ENCODE data around the gene NTNG2. TPM values are rescaled to one million over a fixed set of nuclear protein-coding genes. Genes with fewer than 3 reads are reported as not detected.

Gene NTNG2
- polyA plus RNA-seq, 1 donor = 0.40 TPM

GRCh38 chr9:132169672-132170392 lies 8.0 kb downstream of the NTNG2 start:
- Histone ChIP-seq H3K36me3 (ENCODE audit: control insufficient read depth, insufficient read depth, low read length) (no peaks in the 10 kb centered on the region), H3K4me3 (ENCODE audit: low read length) (no peak overlapping the region), H3K9me3 (ENCODE audit: control insufficient read depth, low read depth, low read length) (no peaks in the 10 kb centered on the region), H3K4me1 (ENCODE audit: control insufficient read depth, insufficient read depth, low read length) (no peaks in the 10 kb centered on the region), H3K27ac (ENCODE audit: low read length) (no peak overlapping the region), H3K27me3 (ENCODE audit: control insufficient read depth, insufficient read depth, low read length) (peaks cover 72% of the 10 kb centered on the region)
- WGBS (ENCODE audit: insufficient coverage, low lambda C conversion rate) = no CpG with 5 or more reads among the region's 26 CpGs
- DNase-seq = no peak

- Histone ChIP-seq H3K36me3 (ENCODE audit: control insufficient read depth, insufficient read depth, low read length) (no peaks in the 10 kb centered on the region), H3K27me3 (ENCODE audit: control insufficient read depth, insufficient read depth, low read length) (peaks cover 54% of the 10 kb centered on the region), H3K9me3 (ENCODE audit: control insufficient read depth, low read depth, low read length) (no peaks in the 10 kb centered on the region), H3K4me3 (ENCODE audit: low read length) (no peak overlapping the region), H3K27ac (ENCODE audit: low read length) (no peak overlapping the region), H3K4me1 (ENCODE audit: control insufficient read depth, insufficient read depth, low read length) (no peaks in the 10 kb centered on the region)
- no peak for DNase-seq
- whole genome bisulfite sequencing (ENCODE audit: insufficient coverage, low lambda C conversion rate) = no CpG with 5 or more reads among the region's 7 CpGs
These were observed 9.8 kb downstream of the NTNG2 start for GRCh38 chr9:132171702-132172101.

- no CpG with 5 or more reads among the region's 5 CpGs for WGBS (ENCODE audit: insufficient coverage, low lambda C conversion rate)
- Histone ChIP-seq H3K4me3 (ENCODE audit: low read length) (no peak overlapping the region), H3K4me1 (ENCODE audit: control insufficient read depth, insufficient read depth, low read length) (no peaks in the 10 kb centered on the region), H3K36me3 (ENCODE audit: control insufficient read depth, insufficient read depth, low read length) (no peaks in the 10 kb centered on the region), H3K27ac (ENCODE audit: low read length) (no peak overlapping the region), H3K27me3 (ENCODE audit: control insufficient read depth, insufficient read depth, low read length) (peaks cover 49% of the 10 kb centered on the region), H3K9me3 (ENCODE audit: control insufficient read depth, low read depth, low read length) (no peaks in the 10 kb centered on the region)
- no peak for DNase-seq
These were observed 10.3 kb downstream of the NTNG2 start for GRCh38 chr9:132172185-132172584.

- Histone ChIP-seq H3K27ac (ENCODE audit: low read length) (no peak overlapping the region), H3K4me3 (ENCODE audit: low read length) (no peak overlapping the region), H3K36me3 (ENCODE audit: control insufficient read depth, insufficient read depth, low read length) (no peaks in the 10 kb centered on the region), H3K4me1 (ENCODE audit: control insufficient read depth, insufficient read depth, low read length) (no peaks in the 10 kb centered on the region), H3K27me3 (ENCODE audit: control insufficient read depth, insufficient read depth, low read length) (peaks cover 25% of the 10 kb centered on the region), H3K9me3 (ENCODE audit: control insufficient read depth, low read depth, low read length) (no peaks in the 10 kb centered on the region)
- no peak for DNase-seq
- no CpG with 5 or more reads among the region's 14 CpGs for WGBS (ENCODE audit: insufficient coverage, low lambda C conversion rate)
These were observed 13.6 kb downstream of the NTNG2 start for GRCh38 chr9:132175431-132175830.

GRCh38 chr9:132176338-132176737 lies 14.5 kb downstream of the NTNG2 start:
- Histone ChIP-seq H3K4me1 (ENCODE audit: control insufficient read depth, insufficient read depth, low read length) (no peaks in the 10 kb centered on the region), H3K27me3 (ENCODE audit: control insufficient read depth, insufficient read depth, low read length) (peaks cover 23% of the 10 kb centered on the region), H3K4me3 (ENCODE audit: low read length) (no peak overlapping the region), H3K36me3 (ENCODE audit: control insufficient read depth, insufficient read depth, low read length) (no peaks in the 10 kb centered on the region), H3K9me3 (ENCODE audit: control insufficient read depth, low read depth, low read length) (no peaks in the 10 kb centered on the region), H3K27ac (ENCODE audit: low read length) (no peak overlapping the region)
- no peak for DNase-seq
- WGBS (ENCODE audit: insufficient coverage, low lambda C conversion rate) = 100% methylated on average over 1 of the region's 5 CpGs

GRCh38 chr9:132181796-132182313 lies 20.0 kb downstream of the NTNG2 start:
- Histone ChIP-seq H3K36me3 (ENCODE audit: control insufficient read depth, insufficient read depth, low read length) (no peaks in the 10 kb centered on the region), H3K27me3 (ENCODE audit: control insufficient read depth, insufficient read depth, low read length) (peaks cover 62% of the 10 kb centered on the region)

GRCh38 chr9:132182314-132183091 lies 20.6 kb downstream of the NTNG2 start:
- H3K4me1 ChIP-seq (ENCODE audit: control insufficient read depth, insufficient read depth, low read length) = no peaks in the 10 kb centered on the region
- no peaks in the 10 kb centered on the region for H3K36me3 ChIP-seq (ENCODE audit: control insufficient read depth, insufficient read depth, low read length)
- H3K4me3 ChIP-seq (ENCODE audit: low read length) = no peak overlapping the region
- no peak for DNase-seq
- H3K27ac ChIP-seq (ENCODE audit: low read length) = no peak overlapping the region
- no CpG with 5 or more reads among the region's 18 CpGs for WGBS (ENCODE audit: insufficient coverage, low lambda C conversion rate)
- peaks cover 67% of the 10 kb centered on the region for H3K27me3 ChIP-seq (ENCODE audit: control insufficient read depth, insufficient read depth, low read length)
- H3K9me3 ChIP-seq (ENCODE audit: control insufficient read depth, low read depth, low read length) = no peaks in the 10 kb centered on the region

More at GRCh38 chr9:132181796-132182313, 20.0 kb downstream of the NTNG2 start:
- Histone ChIP-seq H3K4me3 (ENCODE audit: low read length) (no peak overlapping the region), H3K27ac (ENCODE audit: low read length) (no peak overlapping the region), H3K4me1 (ENCODE audit: control insufficient read depth, insufficient read depth, low read length) (no peaks in the 10 kb centered on the region), H3K9me3 (ENCODE audit: control insufficient read depth, low read depth, low read length) (no peaks in the 10 kb centered on the region)
- peak; percentile 15 to 34 for DNase-seq
- no CpG with 5 or more reads among the region's 19 CpGs for WGBS (ENCODE audit: insufficient coverage, low lambda C conversion rate)

- no peak for DNase-seq
- no CpG with 5 or more reads among the region's 9 CpGs for WGBS (ENCODE audit: insufficient coverage, low lambda C conversion rate)
- Histone ChIP-seq H3K27ac (ENCODE audit: low read length) (no peak overlapping the region), H3K27me3 (ENCODE audit: control insufficient read depth, insufficient read depth, low read length) (peaks cover 72% of the 10 kb centered on the region), H3K9me3 (ENCODE audit: control insufficient read depth, low read depth, low read length) (no peaks in the 10 kb centered on the region), H3K4me1 (ENCODE audit: control insufficient read depth, insufficient read depth, low read length) (no peaks in the 10 kb centered on the region), H3K36me3 (ENCODE audit: control insufficient read depth, insufficient read depth, low read length) (no peaks in the 10 kb centered on the region), H3K4me3 (ENCODE audit: low read length) (no peak overlapping the region)
These were observed 21.3 kb downstream of the NTNG2 start for GRCh38 chr9:132183134-132183533.

- H3K27ac ChIP-seq (ENCODE audit: low read length) = no peak overlapping the region
- no CpG with 5 or more reads among the region's 7 CpGs for WGBS (ENCODE audit: insufficient coverage, low lambda C conversion rate)
- H3K4me1 ChIP-seq (ENCODE audit: control insufficient read depth, insufficient read depth, low read length) = no peaks in the 10 kb centered on the region
- no peak for DNase-seq
- H3K9me3 ChIP-seq (ENCODE audit: control insufficient read depth, low read depth, low read length) = no peaks in the 10 kb centered on the region
- peaks cover 75% of the 10 kb centered on the region for H3K27me3 ChIP-seq (ENCODE audit: control insufficient read depth, insufficient read depth, low read length)
- no peak overlapping the region for H3K4me3 ChIP-seq (ENCODE audit: low read length)
- H3K36me3 ChIP-seq (ENCODE audit: control insufficient read depth, insufficient read depth, low read length) = no peaks in the 10 kb centered on the region
These were observed 21.9 kb downstream of the NTNG2 start for GRCh38 chr9:132183715-132184114.

- 50% methylated on average over 2 of the region's 11 CpGs for WGBS (ENCODE audit: insufficient coverage, low lambda C conversion rate)
- no peak for DNase-seq
- Histone ChIP-seq H3K27me3 (ENCODE audit: control insufficient read depth, insufficient read depth, low read length) (peaks cover 75% of the 10 kb centered on the region), H3K9me3 (ENCODE audit: control insufficient read depth, low read depth, low read length) (no peaks in the 10 kb centered on the region), H3K4me3 (ENCODE audit: low read length) (no peak overlapping the region), H3K36me3 (ENCODE audit: control insufficient read depth, insufficient read depth, low read length) (no peaks in the 10 kb centered on the region), H3K27ac (ENCODE audit: low read length) (no peak overlapping the region), H3K4me1 (ENCODE audit: control insufficient read depth, insufficient read depth, low read length) (no peaks in the 10 kb centered on the region)
These were observed 22.3 kb downstream of the NTNG2 start for GRCh38 chr9:132184124-132184523.
